Effector memory CD8-positive, alpha-beta T cell (primary cell): Measurements from ENCODE around the gene SLC4A4.

Source experiments
- ATAC-seq: fragments of 150-1000 bp; cut with Tn5 transposase; replicated peaks from 2 replicates; pipeline ENCODE4 v1.10.0; 2021; ENCODE audit warnings: mild to moderate bottlenecking, moderate library complexity
- DNase-seq, 3 experiments: peaks; one replicate each; pipeline ENCODE4 v3.0.0; 2021
- H3K27ac Mint-ChIP-seq, 2 donors: one replicate each; pipeline ENCODE4 v1.8.0; 2022; ENCODE audit warnings: mild to moderate bottlenecking in 2 of 2, mixed read lengths in 2 of 2, moderate library complexity in 2 of 2
- H3K27me3 Mint-ChIP-seq, 2 donors: one replicate each; pipeline ENCODE4 v1.8.0; 2022; ENCODE audit warnings: mixed read lengths in 2 of 2
- H3K36me3 Mint-ChIP-seq: one replicate; pipeline ENCODE4 v1.8.0; 2022; ENCODE audit warnings: mild to moderate bottlenecking, moderate library complexity, mixed read lengths; ENCODE audit not compliant: insufficient read depth
- H3K4me1 Mint-ChIP-seq, 2 donors: one replicate each; pipeline ENCODE4 v1.8.0; 2022; ENCODE audit warnings: low read depth in 2 of 2, mixed read lengths in 2 of 2
- H3K4me3 Mint-ChIP-seq, 2 donors: one replicate each; pipeline ENCODE4 v1.8.0; 2022; ENCODE audit warnings: mild to moderate bottlenecking in 2 of 2, mixed read lengths in 2 of 2, moderate library complexity in 2 of 2
- H3K9me3 Mint-ChIP-seq, 2 donors: one replicate each; pipeline ENCODE4 v1.8.0; 2022; ENCODE audit warnings: mixed read lengths in 2 of 2

SLC4A4 gene

GRCh38 chr4:71444395-71444794 lies 105.6 kb downstream of the SLC4A4 start:
- H3K4me3 Mint-ChIP-seq, result no peak overlapping the region
- H3K27ac Mint-ChIP-seq, result no peak overlapping the region

GRCh38 chr4:71445811-71446210 lies 107.0 kb downstream of the SLC4A4 start:
- Mint-ChIP-seq H3K4me1 (no peaks in the 10 kb centered on the region), H3K9me3 (no peaks in the 10 kb centered on the region), H3K27me3 (no peaks in the 10 kb centered on the region), H3K4me3 (no peak overlapping the region), H3K36me3 (no peaks in the 10 kb centered on the region), H3K27ac (no peak overlapping the region)
- ATAC-seq (no peak), DNase-seq (no peak)

More at GRCh38 chr4:71444395-71444794, 105.6 kb downstream of the SLC4A4 start:
- no peaks in the 10 kb centered on the region for H3K9me3 Mint-ChIP-seq
- H3K27me3 Mint-ChIP-seq, result no peaks in the 10 kb centered on the region
- DNase-seq, result no peak
- no peaks in the 10 kb centered on the region for H3K36me3 Mint-ChIP-seq
- no peaks in the 10 kb centered on the region for H3K4me1 Mint-ChIP-seq
- ATAC-seq, result no peak

- ATAC-seq (no peak), DNase-seq (no peak)
- Mint-ChIP-seq H3K4me3 (no peak overlapping the region), H3K27me3 (no peaks in the 10 kb centered on the region), H3K36me3 (no peaks in the 10 kb centered on the region), H3K27ac (no peak overlapping the region), H3K4me1 (no peaks in the 10 kb centered on the region), H3K9me3 (no peaks in the 10 kb centered on the region)
Observed at GRCh38 chr4:71446479-71447081, 107.8 kb downstream of the SLC4A4 start.

- Mint-ChIP-seq H3K9me3 (no peaks in the 10 kb centered on the region), H3K4me1 (no peaks in the 10 kb centered on the region), H3K27me3 (no peaks in the 10 kb centered on the region), H3K36me3 (no peaks in the 10 kb centered on the region), H3K27ac (peak overlapping the region in 1 of 2 donors; percentile 36), H3K4me3 (no peak overlapping the region)
- ATAC-seq, result no peak
- DNase-seq, result no peak
Observed at GRCh38 chr4:71449040-71449439, 110.2 kb downstream of the SLC4A4 start.

- Mint-ChIP-seq H3K27ac (no peak overlapping the region), H3K4me1 (no peaks in the 10 kb centered on the region), H3K36me3 (no peaks in the 10 kb centered on the region), H3K9me3 (no peaks in the 10 kb centered on the region), H3K27me3 (no peaks in the 10 kb centered on the region), H3K4me3 (no peak overlapping the region)
- ATAC-seq (no peak), DNase-seq (no peak)
Observed at GRCh38 chr4:71449878-71450277, 111.1 kb downstream of the SLC4A4 start.

- Mint-ChIP-seq H3K36me3 (no peaks in the 10 kb centered on the region), H3K9me3 (no peaks in the 10 kb centered on the region), H3K4me1 (no peaks in the 10 kb centered on the region), H3K27me3 (no peaks in the 10 kb centered on the region), H3K27ac (no peak overlapping the region), H3K4me3 (no peak overlapping the region)
- DNase-seq, result no peak
- ATAC-seq, result no peak
Observed at GRCh38 chr4:71453531-71453930, 114.7 kb downstream of the SLC4A4 start.

GRCh38 chr4:71456841-71457240 lies 118.0 kb downstream of the SLC4A4 start:
- no peak for ATAC-seq
- H3K4me3 Mint-ChIP-seq, result no peak overlapping the region
- H3K9me3 Mint-ChIP-seq, result no peaks in the 10 kb centered on the region
- H3K36me3 Mint-ChIP-seq, result no peaks in the 10 kb centered on the region
- H3K27ac Mint-ChIP-seq, result no peak overlapping the region
- no peak for DNase-seq
- H3K27me3 Mint-ChIP-seq, result no peaks in the 10 kb centered on the region
- H3K4me1 Mint-ChIP-seq, result no peaks in the 10 kb centered on the region

GRCh38 chr4:71460371-71460770 lies 121.6 kb downstream of the SLC4A4 start:
- no peaks in the 10 kb centered on the region for H3K4me1 Mint-ChIP-seq

GRCh38 chr4:71461422-71461821 lies 122.6 kb downstream of the SLC4A4 start:
- DNase-seq (no peak), ATAC-seq (no peak)
- no peaks in the 10 kb centered on the region for H3K4me1 Mint-ChIP-seq
- H3K27ac Mint-ChIP-seq, result no peak overlapping the region
- H3K27me3 Mint-ChIP-seq, result no peaks in the 10 kb centered on the region
- no peaks in the 10 kb centered on the region for H3K9me3 Mint-ChIP-seq
- no peak overlapping the region for H3K4me3 Mint-ChIP-seq
- no peaks in the 10 kb centered on the region for H3K36me3 Mint-ChIP-seq

More at GRCh38 chr4:71460371-71460770, 121.6 kb downstream of the SLC4A4 start:
- Mint-ChIP-seq H3K27ac (no peak overlapping the region), H3K9me3 (no peaks in the 10 kb centered on the region), H3K4me3 (no peak overlapping the region), H3K36me3 (no peaks in the 10 kb centered on the region), H3K27me3 (no peaks in the 10 kb centered on the region)
- ATAC-seq (no peak), DNase-seq (no peak)

- DNase-seq (no peak), ATAC-seq (no peak)
- H3K4me1 Mint-ChIP-seq, result no peaks in the 10 kb centered on the region
- H3K4me3 Mint-ChIP-seq, result no peak overlapping the region
- no peak overlapping the region for H3K27ac Mint-ChIP-seq
- no peaks in the 10 kb centered on the region for H3K27me3 Mint-ChIP-seq
- H3K9me3 Mint-ChIP-seq, result no peaks in the 10 kb centered on the region
- no peaks in the 10 kb centered on the region for H3K36me3 Mint-ChIP-seq
Observed at GRCh38 chr4:71466775-71467174, 128.0 kb downstream of the SLC4A4 start.

GRCh38 chr4:71468116-71468710 lies 129.4 kb downstream of the SLC4A4 start:
- Mint-ChIP-seq H3K4me3 (no peak overlapping the region), H3K36me3 (no peaks in the 10 kb centered on the region), H3K27ac (no peak overlapping the region), H3K27me3 (no peaks in the 10 kb centered on the region), H3K9me3 (no peaks in the 10 kb centered on the region), H3K4me1 (no peaks in the 10 kb centered on the region)
- ATAC-seq (no peak), DNase-seq (no peak)

- no peak for DNase-seq
- no peak overlapping the region for H3K4me3 Mint-ChIP-seq
- no peaks in the 10 kb centered on the region for H3K27me3 Mint-ChIP-seq
- no peaks in the 10 kb centered on the region for H3K9me3 Mint-ChIP-seq
- no peak overlapping the region for H3K27ac Mint-ChIP-seq
- H3K4me1 Mint-ChIP-seq, result no peaks in the 10 kb centered on the region
- no peaks in the 10 kb centered on the region for H3K36me3 Mint-ChIP-seq
- ATAC-seq, result no peak
Observed at GRCh38 chr4:71469541-71469940, 130.7 kb downstream of the SLC4A4 start.

- Mint-ChIP-seq H3K27me3 (no peaks in the 10 kb centered on the region), H3K4me1 (no peaks in the 10 kb centered on the region), H3K9me3 (no peaks in the 10 kb centered on the region), H3K27ac (no peak overlapping the region), H3K4me3 (no peak overlapping the region), H3K36me3 (no peaks in the 10 kb centered on the region)
- no peak for DNase-seq
- ATAC-seq, result no peak
Observed at GRCh38 chr4:71470524-71470923, 131.7 kb downstream of the SLC4A4 start.

GRCh38 chr4:71472946-71473345 lies 134.1 kb downstream of the SLC4A4 start:
- H3K4me3 Mint-ChIP-seq, result no peak overlapping the region
- H3K9me3 Mint-ChIP-seq, result no peaks in the 10 kb centered on the region
- no peaks in the 10 kb centered on the region for H3K27me3 Mint-ChIP-seq
- ATAC-seq, result no peak
- no peak for DNase-seq
- no peaks in the 10 kb centered on the region for H3K4me1 Mint-ChIP-seq
- no peak overlapping the region for H3K27ac Mint-ChIP-seq
- no peaks in the 10 kb centered on the region for H3K36me3 Mint-ChIP-seq
